Stimulated activated CD8-positive, alpha-beta memory T cell treated with anti-CD3 and anti-CD28 coated beads, Interleukin-7, amount 100 ng/mL, for 24 hours (primary cell): ENCODE results near the gene SLITRK1.

Experiments
- DNase-seq: peaks from one replicate; pipeline ENCODE4 v3.0.0-alpha.2; 2020; ENCODE audit warnings: low read depth

SLITRK1 gene

DNA sequence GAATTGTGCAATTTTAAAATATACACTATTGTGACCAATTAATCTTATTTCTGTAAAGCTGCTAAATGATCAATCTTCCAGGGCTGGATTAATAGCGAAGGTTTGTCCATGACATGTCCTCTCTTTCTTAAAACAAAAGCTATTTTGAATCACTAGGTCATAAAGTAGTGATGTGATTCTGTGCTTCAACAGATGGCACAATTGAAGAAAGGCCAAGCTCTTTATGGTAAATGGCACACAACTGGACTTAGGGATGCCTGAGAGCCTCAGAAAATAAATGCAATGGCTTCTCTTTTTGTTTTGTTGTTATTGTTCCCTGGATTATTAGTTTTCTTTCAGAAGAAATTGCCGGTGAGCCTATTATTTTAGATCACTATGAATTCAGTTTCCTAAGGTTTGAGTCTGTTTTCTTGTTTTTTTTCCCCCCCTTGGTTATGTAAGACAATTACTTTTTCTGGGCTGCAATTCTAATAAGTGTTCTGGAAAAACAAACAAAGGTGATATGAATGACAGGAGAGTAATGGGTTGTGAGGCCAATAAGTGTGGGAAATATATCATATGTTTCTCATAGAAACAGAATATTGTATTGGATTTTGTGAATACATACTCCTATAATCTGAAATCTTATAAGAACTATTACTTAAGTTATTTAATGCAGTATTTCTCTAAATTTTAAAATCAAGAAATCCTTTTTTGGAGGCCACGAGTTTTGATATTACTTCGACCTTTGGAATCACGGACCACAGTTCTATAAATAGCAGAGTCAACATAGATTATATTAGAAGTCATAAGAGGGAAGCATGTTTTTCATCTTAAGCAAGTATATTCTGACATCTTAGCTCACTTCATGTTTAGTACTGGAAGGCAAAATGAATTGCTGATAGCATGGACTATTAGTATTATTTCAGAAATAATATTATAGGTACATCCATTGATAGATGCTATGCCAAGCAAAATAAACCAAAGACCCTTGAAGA is 16.8 kb downstream of the SLITRK1 start:
- no peak for DNase-seq

GRCh38 chr13:83853771-83854170 is 28.5 kb downstream of the SLITRK1 start:
- DNase-seq, result no peak

DNA sequence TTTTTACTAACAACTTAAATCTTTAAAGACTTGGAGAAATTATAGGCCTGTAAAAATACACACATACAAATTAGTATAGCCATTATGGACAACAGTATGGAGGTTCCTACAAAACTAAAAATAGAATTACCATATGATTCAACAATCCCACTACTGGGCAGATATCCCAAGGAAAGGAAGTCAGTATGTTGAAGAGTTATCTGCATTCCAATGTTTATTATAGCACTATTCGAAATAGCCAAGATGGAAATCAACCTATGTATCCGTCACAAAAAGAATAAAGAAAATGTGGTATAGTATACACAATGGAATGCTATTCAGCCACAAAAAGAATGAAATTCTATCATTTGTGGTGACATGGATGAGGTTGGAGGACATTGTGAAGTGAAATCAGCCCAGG is 37.2 kb downstream of the SLITRK1 start:
- DNase-seq, result no peak

GRCh38 chr13:83839146-83839545 is 43.1 kb downstream of the SLITRK1 start:
- no peak for DNase-seq

DNA sequence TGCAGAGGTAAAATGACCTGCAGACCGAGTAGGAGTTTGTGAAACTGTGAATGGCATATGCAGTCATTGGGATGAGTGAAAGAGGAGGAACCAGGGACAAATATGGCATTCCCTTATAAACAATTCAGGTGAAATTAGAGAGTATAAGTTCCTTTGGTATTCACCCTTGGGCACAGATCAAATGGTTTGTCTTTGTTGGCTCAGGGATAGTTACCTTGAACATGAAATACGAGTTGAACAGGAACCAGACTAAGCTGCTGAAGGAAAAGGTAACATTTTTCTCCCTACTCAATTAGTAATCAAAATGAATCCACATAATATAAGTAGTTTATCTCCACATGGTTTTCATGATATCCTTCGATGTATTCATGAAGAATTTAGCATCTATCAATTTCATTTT is 50.5 kb downstream of the SLITRK1 start:
- DNase-seq, result no peak

DNA sequence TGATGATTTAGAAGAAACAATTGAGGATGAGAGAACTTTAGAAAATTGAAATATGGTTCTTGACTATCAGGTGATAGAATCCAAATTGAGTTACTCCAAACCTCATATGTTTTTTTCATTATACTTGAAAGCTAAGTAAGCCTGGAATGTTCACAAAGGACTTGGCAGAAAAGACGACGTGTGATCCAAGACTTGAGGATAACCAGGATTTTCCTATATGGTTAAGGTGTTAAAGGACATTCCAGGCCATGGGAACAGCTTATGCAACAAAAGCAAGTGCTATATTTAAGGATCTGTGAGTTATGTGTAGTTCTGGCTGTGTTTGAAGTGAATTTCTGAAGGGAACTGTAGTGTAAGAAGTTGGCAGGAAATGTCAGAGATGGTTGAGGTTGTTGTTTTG is 52.5 kb downstream of the SLITRK1 start:
- DNase-seq, result no peak

GRCh38 chr13:83827338-83827737 is 54.9 kb downstream of the SLITRK1 start:
- DNase-seq, result no peak
